Fibroblast of mammary gland (primary cell): Measurements from ENCODE around the gene DENND11.
A peak's percentile ranks its signal among the peaks of the same experiment; 100 is the strongest.

Experiments
- DNase-seq: peaks from one replicate; pipeline ENCODE4 v3.0.0-alpha.2; 2010; ENCODE audit warnings: low read depth
- H3K4me3 ChIP-seq: 2 replicates; pipeline ENCODE4 v1.5.1; 2011; ENCODE audit warnings: low read depth, mild to moderate bottlenecking, low read length, moderate library complexity; ENCODE audit not compliant: control insufficient read depth
- TF ChIP-seq, protein P1 (sequence below): conservative IDR thresholded peaks from 2 replicates; pipeline ENCODE4 v1.5.1; 2011; ENCODE audit warnings: low read depth, low read length, inconsistent platforms; ENCODE audit not compliant: control insufficient read depth, insufficient read depth

DENND11 gene

DNA sequence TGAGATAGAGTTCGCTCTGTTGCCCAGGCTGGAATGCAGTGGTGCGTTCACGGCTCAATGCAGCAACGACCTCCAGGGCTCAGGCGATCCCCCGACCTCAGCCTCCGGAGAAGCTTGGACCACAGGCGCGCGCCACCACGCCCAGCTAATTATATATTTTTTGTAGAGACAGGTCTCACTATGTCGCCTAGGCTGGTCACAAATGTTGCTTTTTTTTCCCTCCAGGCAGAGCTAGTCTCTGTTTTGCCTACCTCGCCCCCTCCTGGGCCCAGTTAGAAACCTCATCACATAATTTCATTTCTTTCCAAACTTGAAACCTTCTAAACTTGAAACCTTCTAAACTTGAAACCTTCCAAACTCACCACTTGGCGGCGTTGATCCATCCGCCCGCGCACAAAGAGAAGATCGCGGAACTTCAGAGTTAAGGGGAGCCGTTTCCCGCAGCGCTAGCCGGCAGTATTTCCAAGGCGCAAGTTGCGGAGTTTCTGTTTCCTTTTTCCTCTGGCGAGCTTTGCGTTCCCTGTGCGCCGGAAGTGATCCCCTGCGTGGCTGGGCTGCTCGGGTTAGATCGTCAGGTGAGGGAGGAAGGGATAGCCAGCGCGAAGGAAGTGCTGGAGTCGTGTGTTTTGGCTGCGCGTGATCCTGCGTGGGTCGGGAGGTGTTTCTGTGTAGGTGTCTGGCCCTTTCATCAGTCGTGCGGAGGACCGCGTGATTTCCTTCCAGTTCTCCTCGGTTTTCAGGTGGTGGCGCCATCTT lies 36.0 kb upstream of the DENND11 start, which contains the start of gene SSBP1:
TSS of gene SSBP1 (plus strand) at position 523 of the 756 bp plus-strand sequence. CDS start 809 bp downstream, outside the sequence.
- DNase-seq, result peak; percentile 96
- peak within 1 kb of the TSS; percentile 87 for H3K4me3 ChIP-seq
- TF ChIP-seq, protein P1, sequence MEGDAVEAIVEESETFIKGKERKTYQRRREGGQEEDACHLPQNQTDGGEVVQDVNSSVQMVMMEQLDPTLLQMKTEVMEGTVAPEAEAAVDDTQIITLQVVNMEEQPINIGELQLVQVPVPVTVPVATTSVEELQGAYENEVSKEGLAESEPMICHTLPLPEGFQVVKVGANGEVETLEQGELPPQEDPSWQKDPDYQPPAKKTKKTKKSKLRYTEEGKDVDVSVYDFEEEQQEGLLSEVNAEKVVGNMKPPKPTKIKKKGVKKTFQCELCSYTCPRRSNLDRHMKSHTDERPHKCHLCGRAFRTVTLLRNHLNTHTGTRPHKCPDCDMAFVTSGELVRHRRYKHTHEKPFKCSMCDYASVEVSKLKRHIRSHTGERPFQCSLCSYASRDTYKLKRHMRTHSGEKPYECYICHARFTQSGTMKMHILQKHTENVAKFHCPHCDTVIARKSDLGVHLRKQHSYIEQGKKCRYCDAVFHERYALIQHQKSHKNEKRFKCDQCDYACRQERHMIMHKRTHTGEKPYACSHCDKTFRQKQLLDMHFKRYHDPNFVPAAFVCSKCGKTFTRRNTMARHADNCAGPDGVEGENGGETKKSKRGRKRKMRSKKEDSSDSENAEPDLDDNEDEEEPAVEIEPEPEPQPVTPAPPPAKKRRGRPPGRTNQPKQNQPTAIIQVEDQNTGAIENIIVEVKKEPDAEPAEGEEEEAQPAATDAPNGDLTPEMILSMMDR, result peak; percentile 67

DNA sequence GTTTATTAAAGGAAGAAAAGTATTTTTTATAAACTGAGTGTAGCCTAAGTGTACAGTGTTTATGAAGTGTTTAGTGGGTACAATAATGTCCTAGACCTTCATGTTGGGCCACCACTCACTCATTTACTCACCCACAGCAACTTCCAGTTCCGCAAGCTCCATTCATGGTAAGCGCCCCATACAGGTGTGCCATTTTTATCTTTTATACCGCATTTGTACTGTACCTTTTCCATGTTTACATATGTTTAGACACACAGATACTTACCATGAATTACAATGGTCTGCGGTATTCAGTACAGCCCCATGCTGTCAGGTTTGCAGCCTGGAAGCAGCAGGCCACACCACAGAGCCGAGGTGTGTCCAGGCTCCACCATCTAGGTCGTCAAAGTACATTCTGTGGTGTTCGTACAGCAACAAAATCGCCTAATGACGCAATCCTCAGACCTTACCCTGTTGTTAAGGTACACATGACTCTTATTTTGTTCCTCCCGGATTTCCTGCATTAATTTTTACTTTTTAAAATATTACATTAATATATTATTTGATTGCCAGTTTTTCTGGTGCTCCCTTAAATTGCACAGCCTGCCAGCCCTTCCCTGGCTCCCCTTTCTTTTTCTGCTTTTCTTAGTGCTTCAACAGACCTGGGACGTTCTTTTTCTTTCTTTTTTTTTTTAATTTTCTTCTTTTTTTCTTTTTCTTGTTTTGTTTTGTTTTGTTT lies 35.3 kb upstream of the DENND11 start:
- peak overlapping the region; percentile 87 for H3K4me3 ChIP-seq
- TF ChIP-seq, protein P1, result no peak
- DNase-seq, result peak; percentile 52

DNA sequence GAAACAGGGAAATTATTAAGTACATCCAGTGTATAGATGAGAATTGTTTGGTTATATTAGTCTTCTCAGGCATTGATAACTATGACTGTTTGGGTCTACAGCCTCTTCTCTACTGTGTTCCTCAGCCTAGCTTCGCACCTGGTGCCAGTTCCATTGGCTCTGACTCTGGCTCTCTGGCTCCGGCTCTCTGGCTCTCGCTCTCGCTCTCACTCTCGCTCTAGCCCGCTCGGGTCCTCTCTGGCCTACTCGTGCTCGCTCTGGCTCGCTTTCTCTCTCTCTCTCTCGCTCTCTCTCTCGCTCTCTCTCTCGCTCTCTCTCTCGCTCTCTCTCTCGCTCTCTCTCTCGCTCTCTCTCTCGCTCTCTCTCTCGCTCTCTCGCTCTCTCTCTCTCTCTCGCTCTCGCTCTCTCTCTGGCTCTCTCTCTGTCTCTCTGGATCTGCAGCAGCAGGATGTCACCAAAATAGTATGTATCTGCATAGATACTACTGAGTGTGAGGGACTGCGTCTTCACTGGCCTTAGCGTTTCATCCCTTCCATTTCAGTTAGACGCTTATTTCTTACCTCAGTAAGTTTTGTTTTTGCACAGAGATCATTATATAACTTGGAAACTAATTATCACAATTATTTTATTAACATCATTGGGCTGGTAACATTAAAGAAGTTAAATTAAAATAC lies 29.6 kb upstream of the DENND11 start:
- H3K4me3 ChIP-seq, result no peak overlapping the region
- TF ChIP-seq, protein P1, result no peak
- no peak for DNase-seq

DNA sequence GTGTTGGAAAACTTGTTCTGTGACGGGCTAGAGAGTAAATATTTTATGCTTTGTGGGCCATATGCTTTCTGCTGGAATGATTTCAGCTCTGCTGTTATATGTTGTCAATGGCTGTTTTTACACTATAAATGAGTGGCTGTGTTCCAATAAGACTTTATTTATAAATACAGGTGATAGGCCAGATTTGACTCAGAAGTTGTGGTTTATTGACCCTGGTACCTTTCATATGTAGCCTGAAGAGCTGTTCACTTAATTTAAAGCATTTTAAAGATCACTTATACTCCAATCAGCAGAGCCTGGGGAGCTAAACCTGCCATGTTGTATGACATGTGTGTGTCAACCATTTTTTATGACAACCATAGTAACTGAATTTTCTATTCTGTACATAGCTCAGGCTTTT lies 27.1 kb upstream of the DENND11 start:
- no peak for DNase-seq
- H3K4me3 ChIP-seq, result no peak overlapping the region
- TF ChIP-seq, protein P1, result no peak

DNA sequence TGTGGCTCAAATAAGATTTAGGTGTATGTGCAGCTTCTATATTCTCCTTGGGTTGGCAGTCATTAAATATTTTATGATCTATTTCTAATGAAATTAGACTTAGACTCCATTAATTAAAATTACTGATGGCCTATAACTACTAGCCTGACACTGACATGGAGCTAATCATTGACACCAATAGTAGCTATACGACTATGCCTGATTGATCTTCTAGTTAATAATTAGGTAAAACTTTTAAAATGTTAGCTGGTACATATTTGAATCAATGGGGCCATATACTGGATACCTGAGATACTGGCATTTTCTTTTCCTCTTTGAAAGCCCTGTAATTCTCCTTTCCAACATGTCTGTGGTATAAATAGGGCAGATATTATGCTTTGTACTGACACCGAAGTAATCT lies 20.6 kb upstream of the DENND11 start:
- TF ChIP-seq, protein P1, result no peak
- H3K4me3 ChIP-seq, result no peak overlapping the region
- no peak for DNase-seq

DNA sequence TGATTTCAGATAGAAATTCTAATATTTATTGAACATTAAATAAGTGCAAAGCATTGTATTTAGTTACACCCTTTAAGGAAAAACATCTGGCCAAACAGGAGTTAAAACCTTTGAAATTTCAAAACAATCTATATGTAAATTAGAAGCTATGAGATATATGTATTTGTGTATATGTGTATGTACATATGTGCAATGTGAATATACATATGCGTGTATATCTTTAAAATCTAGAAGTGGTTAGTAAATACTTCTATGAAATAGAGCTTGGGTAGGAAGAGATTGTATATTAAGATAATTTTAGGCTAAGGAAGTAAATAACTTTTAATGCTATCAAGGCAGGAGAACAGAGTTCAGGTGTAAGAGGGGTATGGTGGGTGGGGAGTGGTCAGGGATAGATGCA lies 15.5 kb upstream of the DENND11 start:
- TF ChIP-seq, protein P1, result no peak
- DNase-seq, result no peak
- H3K4me3 ChIP-seq, result no peak overlapping the region
